Activated naive CD4-positive, alpha-beta T cell treated with anti-CD3 and anti-CD28 coated beads for 36 hours (primary cell): ENCODE results near the gene ERFL. TPM values are rescaled to one million over a fixed set of nuclear protein-coding genes. Genes with fewer than 3 reads are reported as not detected.
A peak's percentile ranks its signal among the peaks of the same experiment; 100 is the strongest.
"Not testable (repeated sequence)": the region's sequence is repeated elsewhere in the genome, so short reads cannot be mapped to it uniquely, and the experiment has no call there.

ENCODE experiments used
- CTCF ChIA-PET: fragments of 350-600 bp; sonication (Branson Sonifier 250); formaldehyde crosslinking; loops from one replicate; lab custom pipeline; 2021; ENCODE audit warnings: antibody characterized with exemption; lab: Charles Lee
- DNase-seq: peaks from one replicate; pipeline ENCODE4 v3.0.0-alpha.2; 2020
- H3K27ac Mint-ChIP-seq: one replicate; pipeline ENCODE4 v1.8.0; 2021; ENCODE audit warnings: mild to moderate bottlenecking, mixed read lengths
- H3K27me3 Mint-ChIP-seq: one replicate; pipeline ENCODE4 v1.8.0; 2021; ENCODE audit warnings: low read depth, mixed read lengths
- H3K36me3 Mint-ChIP-seq: one replicate; pipeline ENCODE4 v1.8.0; 2021; ENCODE audit warnings: low read depth, mixed read lengths
- H3K4me1 Mint-ChIP-seq: one replicate; pipeline ENCODE4 v1.8.0; 2021; ENCODE audit warnings: low read depth, mixed read lengths
- H3K4me3 Mint-ChIP-seq: one replicate; pipeline ENCODE4 v1.8.0; 2021; ENCODE audit warnings: mild to moderate bottlenecking, moderate library complexity, mixed read lengths
- H3K9me3 Mint-ChIP-seq: one replicate; pipeline ENCODE4 v1.8.0; 2021; ENCODE audit warnings: mixed read lengths
- intact Hi-C: fragments of 100-400 bp; cut with micrococcal nuclease; formaldehyde crosslinking; loops from one replicate; pipeline ENCODE4 v1.15.1; 2023
- total RNA-seq, 2 experiments: library from RNA; stranded (reverse); gene quantifications; one replicate each; pipeline ENCODE4 v1.2.3, GENCODE V29; 2021

ERFL gene
- total RNA-seq, 2 experiments from 2014 or later, result 0.99 to 1.3 TPM

DNA sequence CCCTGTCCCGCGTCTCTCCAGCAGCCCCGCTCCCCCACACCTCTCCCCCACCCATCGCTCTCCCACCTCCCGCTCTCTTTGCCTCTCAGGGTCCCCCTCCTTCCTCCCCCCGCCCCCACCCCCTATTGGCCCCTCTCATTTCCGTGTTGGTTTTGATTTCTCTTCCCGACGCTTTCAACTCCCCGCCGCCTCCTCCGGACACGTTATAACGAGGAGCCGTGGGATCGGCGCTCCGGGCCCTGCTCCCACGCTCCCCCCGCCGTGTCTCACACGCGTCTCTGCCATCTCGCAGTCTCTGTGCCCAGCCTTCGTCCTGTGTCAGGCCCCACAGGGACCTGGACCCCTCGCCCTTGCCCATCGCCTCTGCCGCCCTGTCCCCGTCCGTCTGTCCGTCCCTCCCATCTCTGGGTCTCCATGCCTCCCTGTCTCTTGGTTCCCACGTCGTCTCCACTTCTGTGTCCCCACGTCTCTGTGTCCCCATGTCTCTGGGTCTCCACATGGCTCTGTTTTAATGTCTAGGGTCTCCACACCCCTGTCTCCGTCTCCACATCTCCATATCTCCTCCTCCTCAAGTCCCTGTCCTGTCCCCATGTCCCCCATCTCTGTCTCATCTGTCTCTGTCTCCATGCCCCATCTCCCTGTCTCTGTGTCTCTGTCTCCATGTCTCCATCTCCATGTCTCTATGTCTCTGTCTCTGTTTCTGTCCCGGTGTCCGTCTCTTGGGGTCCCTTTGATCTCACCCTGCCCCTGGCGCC is 13.1 kb downstream of the ERFL start:
- Mint-ChIP-seq H3K36me3 (peaks cover 2% of the 10 kb centered on the region), H3K27me3 (peaks cover 21% of the 10 kb centered on the region), H3K9me3 (no peaks in the 10 kb centered on the region), H3K4me3 (no peak overlapping the region), H3K27ac (no peak overlapping the region), H3K4me1 (peaks cover 29% of the 10 kb centered on the region)
- intact Hi-C loops, result no loop called here
- DNase-seq, result no peak
- CTCF ChIA-PET, result no interaction called here

DNA sequence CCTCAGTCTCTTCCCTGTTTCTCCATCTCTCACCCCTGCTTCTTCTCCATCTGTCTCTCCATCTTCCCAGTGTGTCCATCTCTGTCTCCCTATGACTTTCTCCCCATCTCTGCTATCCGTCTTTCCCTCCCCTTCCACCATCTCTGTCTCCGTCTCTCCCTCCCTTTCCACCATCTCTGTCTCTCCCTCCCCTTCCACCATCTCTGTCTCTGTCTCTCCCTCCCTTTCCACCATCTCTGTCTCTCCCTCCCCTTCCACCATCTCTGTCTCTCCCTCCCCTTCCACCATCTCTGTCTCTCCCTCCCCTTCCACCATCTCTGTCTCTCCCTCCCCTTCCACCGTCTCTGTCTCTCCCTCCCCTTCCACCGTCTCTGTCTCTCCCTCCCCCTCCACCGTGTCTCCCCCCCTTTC is 13.8 kb downstream of the ERFL start:
- peaks cover 21% of the 10 kb centered on the region for H3K27me3 Mint-ChIP-seq
- intact Hi-C loops, H3K27ac Mint-ChIP-seq, H3K36me3 Mint-ChIP-seq, DNase-seq, CTCF ChIA-PET, H3K9me3 Mint-ChIP-seq, H3K4me3 Mint-ChIP-seq: not testable (repeated sequence)
- peaks cover 29% of the 10 kb centered on the region for H3K4me1 Mint-ChIP-seq

DNA sequence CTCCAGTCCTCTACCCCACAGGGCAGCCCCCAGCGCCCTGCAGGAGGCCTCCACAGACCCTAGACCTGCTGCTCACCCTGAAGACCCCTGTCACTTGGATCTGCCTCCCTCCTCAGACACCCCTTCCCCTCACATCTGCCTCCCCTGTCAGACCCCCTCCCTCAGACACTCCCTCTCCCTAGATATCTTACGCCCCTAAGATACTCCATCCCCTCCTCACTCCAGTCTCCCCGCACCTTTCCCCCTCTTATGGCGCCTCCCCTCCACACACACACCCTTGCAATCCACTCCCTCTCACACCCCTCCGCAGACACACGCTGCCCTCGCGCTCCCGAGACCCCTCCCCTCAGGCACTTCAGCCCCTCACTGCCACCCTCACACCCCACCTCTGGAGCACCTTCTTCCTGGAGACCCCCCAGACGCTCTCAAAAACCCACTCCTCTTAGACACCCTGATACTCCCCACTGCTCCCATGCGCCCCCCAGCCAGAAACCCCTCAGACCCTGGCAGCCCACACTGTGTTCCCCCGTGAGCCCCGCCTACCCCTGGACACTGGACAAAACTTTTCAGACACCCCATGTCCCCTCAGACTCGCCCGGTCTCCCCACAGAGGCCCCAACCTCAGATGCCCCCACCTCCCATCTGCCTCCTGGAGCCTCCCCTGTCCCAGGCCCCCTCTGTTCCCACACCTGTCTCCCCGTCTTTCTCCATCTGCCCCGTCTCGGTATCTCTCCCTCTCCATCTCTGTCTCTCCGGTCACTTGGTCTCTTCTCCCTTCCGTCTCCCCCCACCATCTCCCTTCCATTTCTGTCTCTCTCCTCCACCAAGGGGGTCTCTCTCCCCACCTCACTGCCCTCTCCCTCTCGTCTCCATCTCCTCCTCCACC is 14.5 kb downstream of the ERFL start:
- CTCF ChIA-PET, result no interaction called here
- Mint-ChIP-seq H3K27ac (no peak overlapping the region), H3K27me3 (peaks cover 21% of the 10 kb centered on the region), H3K9me3 (no peaks in the 10 kb centered on the region), H3K4me1 (peaks cover 34% of the 10 kb centered on the region), H3K4me3 (no peak overlapping the region), H3K36me3 (peaks cover 2% of the 10 kb centered on the region)
- intact Hi-C loops, result no loop called here
- DNase-seq, result no peak

DNA sequence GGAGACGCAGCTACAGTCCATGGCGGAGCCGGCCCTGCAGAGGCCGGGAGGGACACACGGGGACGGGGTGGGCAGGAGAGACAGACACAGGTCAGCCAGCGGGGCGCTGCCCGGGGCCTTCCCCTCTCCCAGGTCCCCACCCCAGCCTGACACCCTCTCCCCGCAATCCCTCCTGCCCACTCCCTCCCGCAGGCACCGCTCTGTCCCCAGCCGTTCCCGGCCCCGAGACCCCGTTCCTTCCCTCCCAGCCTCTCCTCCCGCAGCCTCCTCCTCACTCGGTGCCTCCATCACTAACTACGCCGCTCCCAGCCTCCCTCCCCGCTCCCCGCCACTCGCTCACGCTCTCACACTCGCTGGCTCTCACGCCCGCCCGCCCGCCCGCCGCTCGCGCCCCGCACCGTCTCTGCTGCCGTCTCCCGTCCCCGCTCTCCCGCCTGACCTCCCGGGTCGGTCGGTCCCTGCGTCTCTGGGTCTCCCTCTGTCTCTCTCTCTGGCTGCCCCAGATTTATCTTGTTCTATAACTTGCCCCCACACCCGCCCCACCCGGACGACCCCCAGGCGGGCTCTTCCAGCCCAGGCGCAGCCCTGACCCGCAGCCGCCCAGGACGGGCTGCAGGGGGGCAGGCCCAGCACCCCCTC is 15.2 kb downstream of the ERFL start:
- Mint-ChIP-seq H3K27ac (no peak overlapping the region), H3K27me3 (peaks cover 21% of the 10 kb centered on the region), H3K9me3 (no peaks in the 10 kb centered on the region), H3K4me3 (no peak overlapping the region), H3K4me1 (peaks cover 34% of the 10 kb centered on the region), H3K36me3 (peaks cover 2% of the 10 kb centered on the region)
- no peak for DNase-seq
- intact Hi-C loops, result no loop called here
- CTCF ChIA-PET, result no interaction called here

DNA sequence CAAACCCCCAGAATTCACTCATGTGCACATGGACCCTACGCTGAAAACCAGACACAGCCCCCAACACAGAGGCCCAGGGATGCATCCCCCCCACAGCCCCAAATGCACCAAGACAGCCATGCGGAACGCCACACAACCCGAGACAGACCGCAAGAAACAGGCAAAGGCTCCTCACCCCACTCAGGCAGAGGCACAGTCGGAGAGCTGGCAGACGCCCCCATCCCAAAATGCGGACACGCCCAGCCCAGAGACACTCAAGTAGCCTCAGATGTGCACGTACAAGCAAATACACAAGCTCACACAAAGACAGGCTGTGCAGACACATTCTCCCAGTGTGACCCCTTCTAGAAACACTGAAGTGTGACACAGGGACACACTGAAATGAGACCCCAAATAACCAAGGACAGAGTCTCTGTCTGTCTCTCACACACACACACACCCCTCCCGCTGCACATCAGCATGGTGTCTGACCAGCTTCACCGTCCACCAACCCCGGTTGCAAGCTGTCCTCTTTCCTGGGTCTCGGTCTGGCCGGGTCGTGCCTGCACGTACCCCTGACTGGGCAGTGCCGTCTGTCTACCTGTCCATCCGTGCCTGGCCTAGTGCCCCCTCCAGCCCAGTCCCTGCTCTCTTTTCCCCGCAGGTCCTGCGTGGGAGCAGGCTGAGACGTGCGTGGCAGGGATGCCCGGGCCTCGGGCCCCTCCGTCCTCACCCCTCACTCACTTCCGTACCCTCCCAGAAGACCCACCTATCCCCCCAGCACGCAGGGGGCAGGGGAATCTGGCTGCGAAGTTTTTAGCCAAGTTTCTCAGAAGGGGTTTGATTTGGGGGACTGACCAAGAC is 16.1 kb downstream of the ERFL start:
- Mint-ChIP-seq H3K27me3 (peaks cover 21% of the 10 kb centered on the region), H3K4me1 (peaks cover 37% of the 10 kb centered on the region), H3K36me3 (peaks cover 4% of the 10 kb centered on the region), H3K9me3 (no peaks in the 10 kb centered on the region), H3K4me3 (no peak overlapping the region), H3K27ac (peak overlapping the region; percentile 15)
- CTCF ChIA-PET, result interaction anchor here (1.0 kb wide), 1 partner anchor 26 kb away, joined by 3 read pairs; no protein-coding TSS in a partner anchor
- intact Hi-C loops, result no loop called here
- DNase-seq, result no peak

DNA sequence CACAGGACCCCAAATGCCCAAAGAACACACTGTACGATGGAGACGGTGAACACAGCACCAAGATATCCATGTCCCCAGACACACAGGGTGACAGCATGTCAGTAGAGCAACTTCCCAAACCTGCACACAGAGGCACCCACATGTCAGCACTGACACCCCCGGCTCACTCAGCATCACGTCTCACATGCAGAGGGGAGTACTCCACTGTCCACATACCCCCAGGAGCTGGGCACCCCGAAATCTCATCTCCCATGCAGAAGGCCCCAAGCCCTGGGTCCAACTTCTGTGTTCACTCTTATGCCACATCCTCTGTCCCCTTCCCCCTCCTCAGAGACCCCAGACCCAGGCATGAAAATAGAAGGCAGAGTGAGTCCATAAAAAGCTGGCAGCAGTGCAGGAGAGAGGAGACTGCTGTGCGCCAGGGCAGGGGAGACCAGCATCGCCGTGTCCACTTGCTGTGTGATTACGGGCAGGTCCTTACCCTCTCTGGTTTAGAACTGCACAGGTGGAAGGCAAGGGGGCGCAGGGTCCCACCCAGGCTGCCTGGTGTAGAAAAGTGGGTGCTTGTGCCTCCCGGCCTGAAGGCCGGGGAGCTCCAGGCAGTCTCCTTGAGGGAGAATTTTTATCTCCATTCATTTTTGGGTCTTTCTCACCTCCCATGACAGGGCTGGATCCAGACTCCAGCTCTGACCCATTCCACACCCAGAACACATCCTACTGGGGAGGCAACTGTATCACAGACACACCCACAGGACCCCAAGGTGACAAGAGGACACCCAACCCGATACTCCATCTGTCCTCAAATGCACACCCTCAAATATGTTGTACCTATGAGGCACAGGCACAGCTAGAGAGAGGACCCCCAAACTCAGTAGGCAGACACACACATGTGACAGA is 17.0 kb downstream of the ERFL start:
- intact Hi-C loops, result no loop called here
- no peak for DNase-seq
- Mint-ChIP-seq H3K27me3 (peaks cover 21% of the 10 kb centered on the region), H3K36me3 (peaks cover 6% of the 10 kb centered on the region), H3K9me3 (no peaks in the 10 kb centered on the region), H3K4me3 (no peak overlapping the region), H3K27ac (peak overlapping the region; percentile 15), H3K4me1 (peaks cover 41% of the 10 kb centered on the region)
- CTCF ChIA-PET, result interaction anchor here (0.5 to 1.0 kb wide), 2 partner anchors 27 to 159 kb away, joined by 3 to 4 read pairs; no protein-coding TSS in a partner anchor

DNA sequence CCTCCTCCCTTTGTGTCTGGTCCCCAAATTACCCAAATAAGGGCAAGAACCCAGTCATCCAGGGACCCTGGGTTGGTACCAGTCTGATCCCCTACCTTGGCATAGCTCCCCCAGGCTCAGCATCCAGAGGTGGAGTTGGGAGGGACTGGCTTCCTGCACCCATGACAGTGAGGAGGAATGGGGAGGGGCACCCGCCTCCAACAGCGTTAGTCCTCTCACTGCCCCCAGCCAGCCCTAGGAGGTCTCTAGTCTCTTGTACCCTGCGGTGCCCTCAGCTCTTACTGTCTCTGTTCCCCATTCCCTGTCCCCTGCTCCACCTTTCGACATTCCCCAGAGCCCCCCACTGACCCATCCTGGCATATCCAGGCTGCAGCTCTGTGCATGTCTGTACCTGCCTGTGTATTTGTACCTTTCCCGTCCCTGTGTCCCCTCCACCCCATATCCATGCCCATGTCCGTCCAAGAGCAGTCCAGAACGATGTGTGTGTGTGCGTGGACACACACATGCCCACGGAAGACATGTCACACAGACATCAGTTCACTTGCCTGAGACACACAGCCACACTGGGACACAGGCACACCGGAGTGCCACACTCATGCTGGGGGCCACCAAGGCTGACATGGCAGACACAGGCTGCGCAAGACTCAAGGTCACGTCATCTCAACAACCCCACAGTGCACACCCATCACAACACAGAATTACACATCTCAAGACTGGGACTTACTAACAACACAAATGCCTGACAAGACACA is 17.8 kb downstream of the ERFL start:
- no peaks in the 10 kb centered on the region for H3K9me3 Mint-ChIP-seq
- intact Hi-C loops, result no loop called here
- peaks cover 10% of the 10 kb centered on the region for H3K36me3 Mint-ChIP-seq
- no peak overlapping the region for H3K4me3 Mint-ChIP-seq
- H3K4me1 Mint-ChIP-seq, result peaks cover 46% of the 10 kb centered on the region
- CTCF ChIA-PET, result interaction anchor here (0.6 kb wide), 1 partner anchor 50 kb away, joined by 5 read pairs; no protein-coding TSS in a partner anchor
- peaks cover 21% of the 10 kb centered on the region for H3K27me3 Mint-ChIP-seq
- H3K27ac Mint-ChIP-seq, result peak overlapping the region; percentile 9
- no peak for DNase-seq

DNA sequence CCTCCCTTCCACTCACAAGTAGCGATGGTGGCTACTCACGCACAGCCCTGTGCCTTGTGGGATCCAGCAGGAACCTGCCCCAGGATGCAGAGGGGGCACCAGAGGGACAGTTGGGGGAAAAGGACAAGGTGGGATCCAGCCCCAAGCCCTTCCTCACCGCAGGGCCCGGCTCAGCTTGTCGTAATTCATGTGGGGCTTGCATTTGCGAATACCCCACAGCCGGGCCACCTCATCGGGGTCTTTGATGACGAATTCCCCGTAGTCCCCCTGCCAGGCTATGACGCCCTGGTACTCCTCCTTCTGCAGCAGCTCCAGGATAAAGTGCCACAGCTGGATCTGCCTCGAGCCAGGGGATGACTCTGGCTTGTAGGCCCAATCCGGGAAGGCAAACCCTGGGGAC is 18.5 kb downstream of the ERFL start:
- H3K27me3 Mint-ChIP-seq, result peaks cover 21% of the 10 kb centered on the region
- CTCF ChIA-PET, result interaction anchor here (0.6 kb wide), 1 partner anchor 50 kb away, joined by 5 read pairs; no protein-coding TSS in a partner anchor
- H3K9me3 Mint-ChIP-seq, result no peaks in the 10 kb centered on the region
- peaks cover 16% of the 10 kb centered on the region for H3K36me3 Mint-ChIP-seq
- H3K27ac Mint-ChIP-seq, result no peak overlapping the region
- intact Hi-C loops, result no loop called here
- H3K4me1 Mint-ChIP-seq, result peaks cover 49% of the 10 kb centered on the region
- no peak for DNase-seq
- no peak overlapping the region for H3K4me3 Mint-ChIP-seq

DNA sequence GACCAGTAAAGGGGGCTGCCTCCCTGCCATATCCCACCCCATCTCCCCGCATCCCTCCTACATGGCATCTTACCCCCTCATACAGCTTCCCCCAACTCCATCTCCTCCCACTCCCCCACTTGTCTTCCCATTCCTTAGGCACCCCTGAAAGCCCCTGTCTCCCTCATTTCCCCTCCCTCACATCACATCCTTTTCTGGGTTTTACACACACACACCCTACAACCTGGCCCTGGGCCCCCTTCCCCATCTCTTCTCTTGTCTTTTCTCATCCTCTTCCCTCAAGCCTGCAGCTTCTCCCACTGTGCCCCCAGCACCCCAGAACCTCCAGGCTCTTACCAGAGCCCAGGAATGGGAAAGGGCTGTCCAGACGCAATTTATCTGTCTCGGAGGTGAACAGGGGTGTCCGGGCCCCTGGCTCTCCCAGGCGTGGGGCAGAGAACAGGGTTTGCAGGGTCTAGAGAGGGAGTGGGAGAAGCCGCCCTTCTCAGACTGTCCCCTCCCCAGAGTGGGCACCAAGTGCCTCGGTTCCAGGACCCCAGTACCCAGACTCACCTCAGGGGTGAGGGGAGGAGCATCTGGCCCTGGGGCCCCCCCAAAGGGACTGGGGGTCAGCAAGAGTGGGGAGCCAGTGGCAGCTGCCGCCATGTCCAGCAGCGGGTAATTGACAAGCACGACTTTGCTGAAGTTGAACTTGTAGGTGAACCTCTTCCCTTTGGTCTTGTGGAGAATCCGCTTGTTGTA is 19.4 kb downstream of the ERFL start:
- H3K27me3 Mint-ChIP-seq, result peaks cover 16% of the 10 kb centered on the region
- no peaks in the 10 kb centered on the region for H3K9me3 Mint-ChIP-seq
- DNase-seq, result no peak
- H3K4me1 Mint-ChIP-seq, result peaks cover 48% of the 10 kb centered on the region
- intact Hi-C loops, result no loop called here
- no peak overlapping the region for H3K4me3 Mint-ChIP-seq
- no peak overlapping the region for H3K27ac Mint-ChIP-seq
- H3K36me3 Mint-ChIP-seq, result peaks cover 22% of the 10 kb centered on the region
- CTCF ChIA-PET, result interaction anchor here (0.5 kb wide), 1 partner anchor 156 kb away, joined by 3 read pairs; no protein-coding TSS in a partner anchor
